Measurements from ENCODE around the gene MYD88. TPM values are rescaled to one million over a fixed set of nuclear protein-coding genes. Genes with fewer than 3 reads are reported as not detected.

Gene MYD88
- total and polyA plus RNA-seq, 9 of the 15 experiments (the other 6 are each of a cell fraction or from before 2014, with no cell fraction given) = 3.2 to 47.3 (median 27.6) TPM

DNA sequence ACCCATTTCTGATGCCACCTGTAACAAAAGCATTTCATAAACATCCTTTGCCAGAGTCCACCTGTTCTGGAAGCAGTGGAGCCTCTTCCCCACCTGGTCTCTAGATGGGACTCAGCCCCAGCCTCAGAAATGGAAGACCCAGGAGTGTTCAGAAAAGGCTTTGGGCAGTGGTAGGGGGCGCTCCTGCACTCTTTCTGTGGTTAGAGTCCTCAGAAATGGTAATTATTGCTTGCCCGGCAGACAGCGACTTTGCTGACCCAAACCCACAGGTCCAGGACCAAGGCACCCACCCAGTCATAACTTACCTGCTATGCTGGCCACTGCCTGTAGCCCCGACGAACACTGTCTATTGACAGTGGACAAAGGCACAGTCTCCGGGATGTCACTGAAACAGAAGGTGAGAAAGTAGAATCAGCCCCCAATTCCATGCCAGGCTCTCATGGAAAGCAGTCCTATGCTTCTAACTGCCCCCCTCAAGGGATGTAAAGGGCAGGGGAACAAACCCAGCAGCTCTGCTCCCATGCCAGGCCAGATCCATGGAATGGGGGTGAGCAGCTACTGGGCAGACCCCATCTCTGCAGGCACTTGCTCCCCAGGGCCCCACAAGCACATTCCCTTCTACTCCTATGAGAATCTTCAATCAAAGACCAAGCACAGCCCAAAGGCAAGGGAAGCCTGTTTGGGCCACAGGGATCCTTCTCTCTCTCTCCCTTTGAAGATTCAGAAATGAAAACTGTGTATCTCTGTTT is 6.7 kb upstream of the MYD88 start (continued):
- TF ChIP-seq, protein P1, sequence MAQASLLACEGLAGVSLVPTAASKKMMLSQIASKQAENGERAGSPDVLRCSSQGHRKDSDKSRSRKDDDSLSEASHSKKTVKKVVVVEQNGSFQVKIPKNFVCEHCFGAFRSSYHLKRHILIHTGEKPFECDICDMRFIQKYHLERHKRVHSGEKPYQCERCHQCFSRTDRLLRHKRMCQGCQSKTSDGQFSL (CRISPR knock-in tag; IDR thresholded peaks at IDR 0.05) = no peak
- TF ChIP-seq, protein P1 (tag; IDR thresholded peaks at IDR 0.05) = no peak
- TF ChIP-seq KAT7 (CRISPR knock-in tag; IDR thresholded peaks at IDR 0.05; ENCODE audit: borderline replicate concordance) = 0 out of 2 replicates have a peak, but pooled peaks have one; percentile 46
- TF ChIP-seq KLF13 (tag; IDR thresholded peaks at IDR 0.05; ENCODE audit: borderline replicate concordance, low read depth) = no peak
- no peak for TF ChIP-seq HDAC1 (IDR thresholded peaks at IDR 0.05)
- no peak for TF ChIP-seq ELF4 (CRISPR knock-in tag; IDR thresholded peaks at IDR 0.05)
- peak; percentile 14; the same call in 1 of the 2 replicates for TF ChIP-seq ATF7 (IDR thresholded peaks at IDR 0.05)
- TF ChIP-seq, protein P2, sequence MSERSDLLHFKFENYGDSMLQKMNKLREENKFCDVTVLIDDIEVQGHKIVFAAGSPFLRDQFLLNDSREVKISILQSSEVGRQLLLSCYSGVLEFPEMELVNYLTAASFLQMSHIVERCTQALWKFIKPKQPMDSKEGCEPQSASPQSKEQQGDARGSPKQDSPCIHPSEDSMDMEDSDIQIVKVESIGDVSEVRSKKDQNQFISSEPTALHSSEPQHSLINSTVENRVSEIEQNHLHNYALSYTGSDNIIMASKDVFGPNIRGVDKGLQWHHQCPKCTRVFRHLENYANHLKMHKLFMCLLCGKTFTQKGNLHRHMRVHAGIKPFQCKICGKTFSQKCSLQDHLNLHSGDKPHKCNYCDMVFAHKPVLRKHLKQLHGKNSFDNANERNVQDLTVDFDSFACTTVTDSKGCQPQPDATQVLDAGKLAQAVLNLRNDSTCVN (CRISPR knock-in tag; IDR thresholded peaks at IDR 0.05) = no peak
- TF ChIP-seq ZNF212 (CRISPR knock-in tag; IDR thresholded peaks at IDR 0.05) = no peak
- no peak for TF ChIP-seq ZNF707 (CRISPR knock-in tag; conservative IDR thresholded peaks at IDR 0.05)
- TF ChIP-seq HIVEP1 (CRISPR knock-in tag; IDR thresholded peaks at IDR 0.05) = no peak
- TF ChIP-seq SMARCB1 (IDR thresholded peaks at IDR 0.05; ENCODE audit: insufficient read length, low read depth) = no peak
- TF ChIP-seq CEBPG (CRISPR knock-in tag; IDR thresholded peaks at IDR 0.05) = no peak
- TF ChIP-seq CEBPG (tag; conservative IDR thresholded peaks at IDR 0.05 in 1 of 2, IDR thresholded peaks at IDR 0.05 in 1 of 2) = no peak
- TF ChIP-seq, protein P3, sequence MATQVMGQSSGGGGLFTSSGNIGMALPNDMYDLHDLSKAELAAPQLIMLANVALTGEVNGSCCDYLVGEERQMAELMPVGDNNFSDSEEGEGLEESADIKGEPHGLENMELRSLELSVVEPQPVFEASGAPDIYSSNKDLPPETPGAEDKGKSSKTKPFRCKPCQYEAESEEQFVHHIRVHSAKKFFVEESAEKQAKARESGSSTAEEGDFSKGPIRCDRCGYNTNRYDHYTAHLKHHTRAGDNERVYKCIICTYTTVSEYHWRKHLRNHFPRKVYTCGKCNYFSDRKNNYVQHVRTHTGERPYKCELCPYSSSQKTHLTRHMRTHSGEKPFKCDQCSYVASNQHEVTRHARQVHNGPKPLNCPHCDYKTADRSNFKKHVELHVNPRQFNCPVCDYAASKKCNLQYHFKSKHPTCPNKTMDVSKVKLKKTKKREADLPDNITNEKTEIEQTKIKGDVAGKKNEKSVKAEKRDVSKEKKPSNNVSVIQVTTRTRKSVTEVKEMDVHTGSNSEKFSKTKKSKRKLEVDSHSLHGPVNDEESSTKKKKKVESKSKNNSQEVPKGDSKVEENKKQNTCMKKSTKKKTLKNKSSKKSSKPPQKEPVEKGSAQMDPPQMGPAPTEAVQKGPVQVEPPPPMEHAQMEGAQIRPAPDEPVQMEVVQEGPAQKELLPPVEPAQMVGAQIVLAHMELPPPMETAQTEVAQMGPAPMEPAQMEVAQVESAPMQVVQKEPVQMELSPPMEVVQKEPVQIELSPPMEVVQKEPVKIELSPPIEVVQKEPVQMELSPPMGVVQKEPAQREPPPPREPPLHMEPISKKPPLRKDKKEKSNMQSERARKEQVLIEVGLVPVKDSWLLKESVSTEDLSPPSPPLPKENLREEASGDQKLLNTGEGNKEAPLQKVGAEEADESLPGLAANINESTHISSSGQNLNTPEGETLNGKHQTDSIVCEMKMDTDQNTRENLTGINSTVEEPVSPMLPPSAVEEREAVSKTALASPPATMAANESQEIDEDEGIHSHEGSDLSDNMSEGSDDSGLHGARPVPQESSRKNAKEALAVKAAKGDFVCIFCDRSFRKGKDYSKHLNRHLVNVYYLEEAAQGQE (IDR thresholded peaks at IDR 0.05; ENCODE audit: borderline replicate concordance) = peak; percentile 83
- TF ChIP-seq, protein P3 (CRISPR knock-in tag; IDR thresholded peaks at IDR 0.05; ENCODE audit: low read depth) = no peak
- TF ChIP-seq SPI1 (IDR thresholded peaks at IDR 0.05; ENCODE audit: borderline replicate concordance, low read depth, low read length) = no peak
- no peak for TF ChIP-seq HNRNPLL (IDR thresholded peaks at IDR 0.05; ENCODE audit: low read depth, low read length, poor library complexity, severe bottlenecking)
- no peak for TF ChIP-seq TBL1XR1 (IDR thresholded peaks at IDR 0.05; ENCODE audit: low read length in 2 of 2)
